ENCODE measurements around the gene PHACTR1.
A peak's percentile ranks its signal among the peaks of the same experiment; 100 is the strongest.
"Not testable (repeated sequence)": the region's sequence is repeated elsewhere in the genome, so short reads cannot be mapped to it uniquely, and the experiment has no call there.

Gene PHACTR1

GRCh38 chr6:13319891-13320564 lies 603.5 kb downstream of the PHACTR1 start:
- H3K4me1 ChIP-seq (ENCODE audit: control insufficient read depth, insufficient read depth, low read length) = no peaks in the 10 kb centered on the region
- no peaks in the 10 kb centered on the region for H3K27me3 ChIP-seq (ENCODE audit: control insufficient read depth, insufficient read depth, low read length, poor library complexity, severe bottlenecking)
- no peak overlapping the region for H3K4me3 ChIP-seq (ENCODE audit: insufficient read depth, low read depth, low read length)
- peaks cover 69% of the 10 kb centered on the region for H3K36me3 ChIP-seq (ENCODE audit: control insufficient read depth, insufficient read depth, low read length)
- WGBS, 2 experiments = 91% methylated on average over 4 of the region's 5 CpGs
- H3K27ac ChIP-seq (ENCODE audit: insufficient read depth, low read depth, low read length, poor library complexity, severe bottlenecking) = no peak overlapping the region
- no peaks in the 10 kb centered on the region for H3K9me3 ChIP-seq (ENCODE audit: control insufficient read depth, low read length)

GRCh38 chr6:13326031-13326586 lies 609.5 kb downstream of the PHACTR1 start:
- not testable (repeated sequence) for H3K4me3 ChIP-seq (ENCODE audit: insufficient read depth, low read depth, low read length); H3K27me3 ChIP-seq (ENCODE audit: control insufficient read depth, insufficient read depth, low read length, poor library complexity, severe bottlenecking); H3K4me1 ChIP-seq (ENCODE audit: control insufficient read depth, insufficient read depth, low read length); H3K9me3 ChIP-seq (ENCODE audit: control insufficient read depth, low read length); H3K27ac ChIP-seq (ENCODE audit: insufficient read depth, low read depth, low read length, poor library complexity, severe bottlenecking)
- WGBS, 2 experiments = 86 to 95% methylated on average over 2 to 3 of the region's 3 CpGs
- peaks cover 40% of the 10 kb centered on the region for H3K36me3 ChIP-seq (ENCODE audit: control insufficient read depth, insufficient read depth, low read length)

- Histone ChIP-seq H3K27me3 (ENCODE audit: control insufficient read depth, insufficient read depth, low read length, poor library complexity, severe bottlenecking) (no peaks in the 10 kb centered on the region), H3K9me3 (ENCODE audit: control insufficient read depth, low read length) (no peaks in the 10 kb centered on the region), H3K4me1 (ENCODE audit: control insufficient read depth, insufficient read depth, low read length) (peaks cover 5% of the 10 kb centered on the region), H3K36me3 (ENCODE audit: control insufficient read depth, insufficient read depth, low read length) (peaks cover 26% of the 10 kb centered on the region), H3K27ac (ENCODE audit: insufficient read depth, low read depth, low read length, poor library complexity, severe bottlenecking) (peak overlapping the region; percentile 94), H3K4me3 (ENCODE audit: insufficient read depth, low read depth, low read length) (peak overlapping the region; percentile 86)
- WGBS, 2 experiments = 5% methylated on average over 10 of the region's 10 CpGs
These were observed 611.1 kb downstream of the PHACTR1 start for GRCh38 chr6:13327691-13328075.

GRCh38 chr6:13328076-13328874 lies 611.7 kb downstream of the PHACTR1 start, which contains the start of gene TBC1D7:
TBC1D7 (minus strand) TSS chr6:13328537; CDS start chr6:13326898, 1,639 bp downstream.
- 0 to 1% methylated on average over 63 of the region's 63 CpGs for WGBS, 2 experiments

GRCh38 chr6:13328875-13329183 lies 612.3 kb downstream of the PHACTR1 start:
- Histone ChIP-seq H3K4me3 (ENCODE audit: insufficient read depth, low read depth, low read length) (peak overlapping the region; percentile 86), H3K4me1 (ENCODE audit: control insufficient read depth, insufficient read depth, low read length) (peaks cover 5% of the 10 kb centered on the region), H3K27me3 (ENCODE audit: control insufficient read depth, insufficient read depth, low read length, poor library complexity, severe bottlenecking) (no peaks in the 10 kb centered on the region), H3K27ac (ENCODE audit: insufficient read depth, low read depth, low read length, poor library complexity, severe bottlenecking) (no peak overlapping the region), H3K36me3 (ENCODE audit: control insufficient read depth, insufficient read depth, low read length) (peaks cover 22% of the 10 kb centered on the region), H3K9me3 (ENCODE audit: control insufficient read depth, low read length) (no peaks in the 10 kb centered on the region)
- WGBS, 2 experiments = 0% methylated on average over 1 to 2 of the region's 2 CpGs

More at GRCh38 chr6:13328076-13328874, 611.7 kb downstream of the PHACTR1 start, which contains the start of gene TBC1D7:
- no peaks in the 10 kb centered on the region for H3K9me3 ChIP-seq (ENCODE audit: control insufficient read depth, low read length)
- peak within 1 kb of the TSS; percentile 94 for H3K27ac ChIP-seq (ENCODE audit: insufficient read depth, low read depth, low read length, poor library complexity, severe bottlenecking)
- H3K36me3 ChIP-seq (ENCODE audit: control insufficient read depth, insufficient read depth, low read length) = peaks cover 24% of the 10 kb centered on the region
- no peaks in the 10 kb centered on the region for H3K27me3 ChIP-seq (ENCODE audit: control insufficient read depth, insufficient read depth, low read length, poor library complexity, severe bottlenecking)
- H3K4me3 ChIP-seq (ENCODE audit: insufficient read depth, low read depth, low read length) = peak within 1 kb of the TSS; percentile 86
- H3K4me1 ChIP-seq (ENCODE audit: control insufficient read depth, insufficient read depth, low read length) = peaks cover 5% of the 10 kb centered on the region

GRCh38 chr6:13331516-13332348 lies 615.2 kb downstream of the PHACTR1 start:
- H3K4me3 ChIP-seq (ENCODE audit: insufficient read depth, low read depth, low read length) = no peak overlapping the region
- WGBS, 2 experiments = 82 to 84% methylated on average over 12 to 13 of the region's 13 CpGs
- H3K27ac ChIP-seq (ENCODE audit: insufficient read depth, low read depth, low read length, poor library complexity, severe bottlenecking) = no peak overlapping the region
- H3K27me3 ChIP-seq (ENCODE audit: control insufficient read depth, insufficient read depth, low read length, poor library complexity, severe bottlenecking) = no peaks in the 10 kb centered on the region
- H3K4me1 ChIP-seq (ENCODE audit: control insufficient read depth, insufficient read depth, low read length) = peaks cover 3% of the 10 kb centered on the region
- H3K36me3 ChIP-seq (ENCODE audit: control insufficient read depth, insufficient read depth, low read length) = no peaks in the 10 kb centered on the region
- no peaks in the 10 kb centered on the region for H3K9me3 ChIP-seq (ENCODE audit: control insufficient read depth, low read length)

GRCh38 chr6:13332349-13332706 lies 615.8 kb downstream of the PHACTR1 start:
- no peaks in the 10 kb centered on the region for H3K9me3 ChIP-seq (ENCODE audit: control insufficient read depth, low read length)
- H3K36me3 ChIP-seq (ENCODE audit: control insufficient read depth, insufficient read depth, low read length) = no peaks in the 10 kb centered on the region
- WGBS, 2 experiments = 98 to 100% methylated on average over 2 of the region's 2 CpGs
- no peaks in the 10 kb centered on the region for H3K4me1 ChIP-seq (ENCODE audit: control insufficient read depth, insufficient read depth, low read length)
- H3K27ac ChIP-seq (ENCODE audit: insufficient read depth, low read depth, low read length, poor library complexity, severe bottlenecking) = no peak overlapping the region
- no peaks in the 10 kb centered on the region for H3K27me3 ChIP-seq (ENCODE audit: control insufficient read depth, insufficient read depth, low read length, poor library complexity, severe bottlenecking)
- H3K4me3 ChIP-seq (ENCODE audit: insufficient read depth, low read depth, low read length) = no peak overlapping the region

- Histone ChIP-seq H3K4me3 (ENCODE audit: insufficient read depth, low read depth, low read length) (no peak overlapping the region), H3K27ac (ENCODE audit: insufficient read depth, low read depth, low read length, poor library complexity, severe bottlenecking) (no peak overlapping the region), H3K36me3 (ENCODE audit: control insufficient read depth, insufficient read depth, low read length) (no peaks in the 10 kb centered on the region), H3K4me1 (ENCODE audit: control insufficient read depth, insufficient read depth, low read length) (no peaks in the 10 kb centered on the region), H3K9me3 (ENCODE audit: control insufficient read depth, low read length) (no peaks in the 10 kb centered on the region), H3K27me3 (ENCODE audit: control insufficient read depth, insufficient read depth, low read length, poor library complexity, severe bottlenecking) (no peaks in the 10 kb centered on the region)
- 76% methylated on average over 3 of the region's 3 CpGs for WGBS, 2 experiments
These were observed 618.4 kb downstream of the PHACTR1 start for GRCh38 chr6:13334953-13335352.

- WGBS, 2 experiments = 34 to 39% methylated on average over 11 of the region's 11 CpGs
- H3K36me3 ChIP-seq (ENCODE audit: control insufficient read depth, insufficient read depth, low read length) = no peaks in the 10 kb centered on the region
- H3K9me3 ChIP-seq (ENCODE audit: control insufficient read depth, low read length) = no peaks in the 10 kb centered on the region
- no peaks in the 10 kb centered on the region for H3K27me3 ChIP-seq (ENCODE audit: control insufficient read depth, insufficient read depth, low read length, poor library complexity, severe bottlenecking)
- H3K4me3 ChIP-seq (ENCODE audit: insufficient read depth, low read depth, low read length) = no peak overlapping the region
- no peaks in the 10 kb centered on the region for H3K4me1 ChIP-seq (ENCODE audit: control insufficient read depth, insufficient read depth, low read length)
- no peak overlapping the region for H3K27ac ChIP-seq (ENCODE audit: insufficient read depth, low read depth, low read length, poor library complexity, severe bottlenecking)
These were observed 620.0 kb downstream of the PHACTR1 start for GRCh38 chr6:13336553-13336952.

GRCh38 chr6:13338038-13338437 lies 621.5 kb downstream of the PHACTR1 start:
- Histone ChIP-seq H3K9me3 (ENCODE audit: control insufficient read depth, low read length) (no peaks in the 10 kb centered on the region), H3K27me3 (ENCODE audit: control insufficient read depth, insufficient read depth, low read length, poor library complexity, severe bottlenecking) (no peaks in the 10 kb centered on the region), H3K4me1 (ENCODE audit: control insufficient read depth, insufficient read depth, low read length) (no peaks in the 10 kb centered on the region), H3K36me3 (ENCODE audit: control insufficient read depth, insufficient read depth, low read length) (no peaks in the 10 kb centered on the region), H3K27ac (ENCODE audit: insufficient read depth, low read depth, low read length, poor library complexity, severe bottlenecking) (no peak overlapping the region), H3K4me3 (ENCODE audit: insufficient read depth, low read depth, low read length) (no peak overlapping the region)
- WGBS, 2 experiments = 88 to 98% methylated on average over 5 of the region's 5 CpGs
